Activated CD4-positive, alpha-beta T cell treated with anti-CD3 and anti-CD28 coated beads for 24 hours (primary cell): ENCODE measurements around the gene SUSD4.

ENCODE experiments used
- DNase-seq, 2 donors: peaks; one replicate each; pipeline ENCODE4 v3.0.0-alpha.2; 2020; ENCODE audit warnings: low read depth in 2 of 2

The SUSD4 gene

DNA sequence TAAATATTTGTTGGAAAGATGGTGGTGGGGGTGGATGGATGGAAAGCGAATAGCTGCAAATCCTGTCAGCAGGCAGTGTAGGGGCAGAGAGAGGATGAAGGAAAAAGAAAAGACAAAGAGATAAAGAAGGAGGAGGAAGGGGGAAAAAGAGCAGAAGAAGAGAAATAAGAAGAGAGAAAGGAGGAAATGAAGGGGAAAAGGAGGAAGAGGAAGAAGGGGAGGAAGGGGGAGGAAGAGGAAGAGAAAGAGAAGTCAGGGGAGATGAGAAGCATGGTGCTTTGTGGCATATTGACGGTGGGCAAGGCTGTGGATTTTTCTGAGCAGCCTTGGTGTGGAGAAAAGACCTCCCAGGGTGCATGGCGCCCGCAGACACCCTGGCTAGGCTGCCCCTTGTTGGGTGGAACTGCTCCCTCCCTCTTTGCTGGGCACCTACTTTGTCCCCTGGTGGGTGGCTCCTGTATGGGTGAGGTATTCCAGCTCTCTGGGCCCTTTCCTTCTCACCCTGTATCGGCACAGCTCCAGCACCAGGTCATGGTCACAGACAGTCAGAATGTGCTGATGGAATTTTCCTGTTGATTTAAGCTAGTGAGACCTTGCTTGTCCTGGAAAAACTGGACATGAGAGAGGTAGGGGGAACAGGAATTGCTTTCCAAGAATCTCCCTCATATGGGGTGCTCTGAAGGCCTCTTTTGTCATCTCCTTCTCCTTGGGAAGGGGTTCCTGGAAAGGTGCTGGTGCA is 175.2 kb downstream of the SUSD4 start:
- DNase-seq: no peak

DNA sequence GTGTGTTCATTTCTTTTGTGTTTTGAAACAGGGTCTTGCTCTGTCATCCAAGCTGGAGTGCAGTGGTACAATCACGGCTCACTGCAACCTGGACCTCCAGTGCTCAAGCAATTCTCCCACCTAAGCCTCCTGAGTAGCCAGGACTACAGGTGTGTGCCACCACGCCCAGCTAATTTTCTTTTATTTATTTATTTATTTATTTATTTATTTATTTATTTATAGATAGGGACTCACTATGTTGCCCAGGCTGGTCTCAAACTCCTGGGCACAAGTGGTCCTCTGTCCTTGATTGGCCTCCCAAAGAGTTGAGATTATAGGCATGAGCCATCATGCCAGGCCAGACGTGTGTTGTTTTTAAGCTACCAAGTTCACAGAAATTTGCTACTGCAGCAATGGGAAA is 177.2 kb downstream of the SUSD4 start:
- DNase-seq: no peak

DNA sequence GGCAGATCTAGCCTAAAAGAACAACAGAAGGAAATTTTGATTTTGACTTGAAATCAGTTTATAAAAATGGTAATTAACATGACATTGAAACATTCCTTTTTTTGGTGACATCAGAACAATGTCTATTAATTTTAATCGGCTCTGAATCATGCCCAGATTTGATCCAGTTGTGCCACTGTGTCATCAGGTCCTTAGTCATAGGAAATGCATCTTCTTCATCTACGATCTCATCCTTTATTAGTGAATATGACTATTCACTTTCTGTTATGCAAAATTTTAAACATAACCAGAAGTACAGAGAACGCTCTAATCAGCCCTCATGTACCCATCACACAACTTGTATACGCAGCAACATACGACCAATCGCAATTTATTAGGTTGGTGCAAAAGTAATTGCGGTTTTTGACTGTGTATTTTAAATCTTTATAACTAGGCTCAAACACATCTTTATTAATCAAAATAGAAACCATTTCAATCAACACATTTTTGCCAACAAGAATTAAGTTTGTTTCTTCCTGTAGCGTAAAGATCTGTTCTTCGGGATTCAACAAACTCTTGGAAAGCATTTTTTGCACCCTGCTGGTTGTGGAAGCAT is 180.6 kb downstream of the SUSD4 start:
- no peak for DNase-seq

DNA sequence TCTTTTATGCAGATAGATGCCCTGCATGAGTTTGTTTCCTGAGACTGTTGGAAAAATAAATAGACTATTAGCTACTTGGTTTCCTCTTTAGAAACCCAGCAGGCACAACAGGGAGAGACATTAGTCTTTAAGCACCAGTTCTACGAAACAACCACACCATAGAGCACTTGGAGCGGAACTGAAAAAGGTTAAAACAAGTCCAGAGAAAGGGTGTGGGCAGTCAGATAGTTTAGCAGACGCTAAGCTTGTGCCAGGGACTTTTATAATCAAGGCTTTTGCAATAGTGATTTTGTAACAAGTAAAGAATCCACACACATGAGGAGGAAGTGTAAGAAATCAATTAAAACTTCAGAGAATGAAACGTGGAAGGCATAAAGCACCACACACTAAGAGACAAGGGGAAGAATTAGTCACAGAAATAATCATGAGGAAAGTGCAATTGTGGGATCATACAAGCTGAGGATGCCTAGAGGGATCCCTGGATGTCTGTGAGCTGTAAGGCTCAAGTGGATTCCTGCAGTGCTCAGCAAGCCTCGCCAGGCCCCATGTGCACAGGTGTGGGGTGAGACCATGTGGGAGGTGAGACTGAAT is 183.2 kb downstream of the SUSD4 start:
- DNase-seq: no peak

DNA sequence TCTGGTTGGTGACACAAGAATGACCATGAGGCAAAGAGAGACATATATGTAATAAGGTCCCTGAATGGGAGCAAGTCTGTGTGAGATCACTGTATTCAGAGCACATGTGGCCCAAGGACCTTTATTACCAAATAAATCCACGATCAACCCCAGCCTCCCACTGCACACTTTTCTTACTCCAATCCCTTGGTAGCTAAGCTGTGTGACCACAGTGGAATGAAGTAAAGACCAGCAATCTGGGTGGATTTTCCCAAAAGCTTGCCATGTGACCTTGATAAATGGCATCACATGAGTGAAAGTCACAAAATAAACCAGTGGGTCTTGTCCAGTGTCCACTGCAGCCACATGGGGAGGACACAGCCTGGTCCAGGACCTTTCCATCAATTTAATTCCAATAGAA is 184.2 kb downstream of the SUSD4 start:
- DNase-seq: no peak

DNA sequence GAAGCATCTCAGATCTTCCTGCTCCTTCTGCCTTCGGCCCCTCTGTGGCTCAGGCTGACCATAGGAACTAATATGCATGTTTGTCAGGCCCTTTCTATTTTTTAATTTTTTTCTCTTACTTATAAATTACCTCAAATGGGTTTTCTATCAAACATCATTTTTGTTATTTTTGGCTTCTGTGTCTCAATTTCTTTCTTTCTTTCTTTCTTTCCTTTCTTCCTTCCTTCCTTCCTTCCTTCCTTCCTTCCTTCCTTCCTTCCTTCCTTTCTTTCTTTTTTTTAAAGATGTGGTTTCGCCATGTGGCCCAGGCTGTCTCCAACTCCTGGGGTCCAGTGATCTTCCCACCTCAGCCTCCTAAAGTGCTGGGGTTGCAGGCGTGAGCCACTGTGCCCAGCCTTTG is 184.7 kb downstream of the SUSD4 start:
- no peak for DNase-seq

DNA sequence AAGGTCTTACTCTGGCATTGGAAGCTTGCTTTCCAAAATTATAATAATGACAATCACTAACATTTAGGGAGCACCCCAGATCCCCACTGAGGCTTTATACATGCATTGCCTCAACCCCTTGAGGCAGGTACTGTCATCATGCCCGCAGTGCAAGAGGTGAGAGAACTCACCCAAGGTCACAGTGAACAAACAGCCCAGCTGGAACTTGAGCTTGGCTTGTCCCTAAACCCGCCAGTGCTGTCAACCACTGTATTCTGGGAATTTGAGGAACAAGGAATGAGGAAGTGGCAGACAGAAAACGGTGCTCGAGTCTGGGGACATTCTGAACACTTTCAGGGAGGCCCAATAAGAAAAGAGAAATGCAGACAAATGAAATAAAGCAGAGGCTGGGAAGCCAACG is 186.3 kb downstream of the SUSD4 start:
- no peak for DNase-seq

DNA sequence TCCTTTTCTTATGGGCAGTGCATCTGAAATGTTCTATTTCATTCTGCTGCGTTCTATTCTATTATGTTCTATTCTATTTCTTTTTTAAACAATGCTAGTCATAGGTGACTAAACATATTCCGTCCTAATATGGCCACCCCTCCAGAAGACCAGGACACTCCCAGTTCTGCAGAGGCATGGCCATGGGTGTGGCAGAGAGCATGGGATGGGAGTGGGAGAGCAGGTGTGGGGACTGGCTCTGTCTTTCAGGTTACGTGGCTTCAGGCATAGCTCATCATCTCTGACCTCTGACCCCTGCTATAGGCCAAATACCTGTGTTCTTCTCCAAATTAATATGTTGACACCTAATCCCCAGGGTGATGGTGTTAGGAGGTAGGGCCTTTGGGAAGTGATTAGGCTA is 187.5 kb downstream of the SUSD4 start:
- DNase-seq: no peak

DNA sequence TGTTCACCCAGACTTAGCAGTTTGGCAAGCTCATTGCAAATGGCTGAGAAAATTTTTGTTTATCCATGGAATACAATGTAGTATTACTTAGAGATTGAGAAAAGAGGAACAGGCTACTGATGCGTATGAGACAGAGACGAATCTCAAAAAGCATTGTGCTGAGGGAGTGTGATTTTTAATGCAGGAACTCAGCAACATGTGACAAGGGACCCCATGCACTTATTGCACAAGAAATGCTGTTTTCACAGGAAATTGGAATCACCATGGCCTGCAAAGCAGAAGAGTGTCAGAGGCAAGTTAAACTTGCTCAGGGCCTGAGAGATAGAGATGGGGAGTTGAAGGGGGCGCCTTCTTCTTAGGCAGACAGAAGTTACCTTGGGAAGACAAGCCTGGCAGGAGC is 188.3 kb downstream of the SUSD4 start:
- DNase-seq: no peak

DNA sequence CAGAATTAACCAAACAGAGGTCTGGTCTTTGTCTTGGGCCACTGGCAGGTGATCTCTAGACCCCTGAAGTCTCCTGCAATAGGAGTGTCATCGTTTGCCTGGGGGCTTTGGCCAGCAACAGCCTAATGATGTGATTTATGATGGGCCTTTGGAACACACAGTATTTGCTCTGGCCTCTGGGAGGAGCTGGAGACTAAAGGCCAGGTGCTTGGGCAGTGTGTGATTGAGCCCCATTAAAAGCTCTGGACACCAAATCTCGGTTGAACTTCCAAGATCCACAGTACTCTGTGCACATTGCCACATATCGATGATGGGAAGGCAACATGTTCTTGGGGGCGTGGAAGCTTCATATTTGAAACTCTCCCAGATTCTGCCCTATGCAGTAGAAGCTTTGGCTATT is 188.9 kb downstream of the SUSD4 start:
- DNase-seq: no peak
